Measurements from ENCODE around the gene NUDT21.

Gene NUDT21

DNA sequence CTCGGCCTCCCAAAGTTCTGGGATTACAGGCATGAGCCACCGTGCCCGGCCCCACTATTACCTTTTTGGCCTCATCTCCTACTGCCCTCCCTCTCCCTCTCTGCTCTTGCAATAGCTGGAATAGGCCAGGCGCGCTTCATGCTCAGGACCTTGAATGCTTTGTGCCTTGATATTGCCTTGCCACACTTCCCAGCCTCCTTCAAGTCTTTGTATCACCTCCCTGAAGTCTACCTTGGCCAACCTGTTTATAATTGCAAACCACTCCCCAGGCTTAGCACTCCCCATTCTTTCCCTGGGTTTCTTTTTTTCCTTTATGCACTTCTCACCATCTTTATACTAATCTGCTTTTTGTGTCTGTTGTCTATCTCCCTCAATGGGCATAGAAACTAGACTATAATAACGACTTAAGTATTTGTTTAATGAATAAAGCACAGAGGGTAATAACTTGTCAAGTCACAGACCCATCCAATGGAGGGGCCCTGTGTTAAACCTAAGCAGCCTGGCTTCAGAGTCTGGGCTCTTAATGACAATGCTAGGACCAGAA, 6.9 kb upstream of the NUDT21 start:
- peaks cover 15% of the 10 kb centered on the region; the same call in 1 of the 2 replicates for H3K36me3 ChIP-seq (ENCODE audit: insufficient read depth, low read length)
- no peak for TF ChIP-seq EZH2phosphoT487 (IDR thresholded peaks at IDR 0.05; ENCODE audit: borderline replicate concordance)
- TF ChIP-seq, protein P1, sequence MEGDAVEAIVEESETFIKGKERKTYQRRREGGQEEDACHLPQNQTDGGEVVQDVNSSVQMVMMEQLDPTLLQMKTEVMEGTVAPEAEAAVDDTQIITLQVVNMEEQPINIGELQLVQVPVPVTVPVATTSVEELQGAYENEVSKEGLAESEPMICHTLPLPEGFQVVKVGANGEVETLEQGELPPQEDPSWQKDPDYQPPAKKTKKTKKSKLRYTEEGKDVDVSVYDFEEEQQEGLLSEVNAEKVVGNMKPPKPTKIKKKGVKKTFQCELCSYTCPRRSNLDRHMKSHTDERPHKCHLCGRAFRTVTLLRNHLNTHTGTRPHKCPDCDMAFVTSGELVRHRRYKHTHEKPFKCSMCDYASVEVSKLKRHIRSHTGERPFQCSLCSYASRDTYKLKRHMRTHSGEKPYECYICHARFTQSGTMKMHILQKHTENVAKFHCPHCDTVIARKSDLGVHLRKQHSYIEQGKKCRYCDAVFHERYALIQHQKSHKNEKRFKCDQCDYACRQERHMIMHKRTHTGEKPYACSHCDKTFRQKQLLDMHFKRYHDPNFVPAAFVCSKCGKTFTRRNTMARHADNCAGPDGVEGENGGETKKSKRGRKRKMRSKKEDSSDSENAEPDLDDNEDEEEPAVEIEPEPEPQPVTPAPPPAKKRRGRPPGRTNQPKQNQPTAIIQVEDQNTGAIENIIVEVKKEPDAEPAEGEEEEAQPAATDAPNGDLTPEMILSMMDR (conservative IDR thresholded peaks at IDR 0.05; ENCODE audit: low read length) = no peak

DNA sequence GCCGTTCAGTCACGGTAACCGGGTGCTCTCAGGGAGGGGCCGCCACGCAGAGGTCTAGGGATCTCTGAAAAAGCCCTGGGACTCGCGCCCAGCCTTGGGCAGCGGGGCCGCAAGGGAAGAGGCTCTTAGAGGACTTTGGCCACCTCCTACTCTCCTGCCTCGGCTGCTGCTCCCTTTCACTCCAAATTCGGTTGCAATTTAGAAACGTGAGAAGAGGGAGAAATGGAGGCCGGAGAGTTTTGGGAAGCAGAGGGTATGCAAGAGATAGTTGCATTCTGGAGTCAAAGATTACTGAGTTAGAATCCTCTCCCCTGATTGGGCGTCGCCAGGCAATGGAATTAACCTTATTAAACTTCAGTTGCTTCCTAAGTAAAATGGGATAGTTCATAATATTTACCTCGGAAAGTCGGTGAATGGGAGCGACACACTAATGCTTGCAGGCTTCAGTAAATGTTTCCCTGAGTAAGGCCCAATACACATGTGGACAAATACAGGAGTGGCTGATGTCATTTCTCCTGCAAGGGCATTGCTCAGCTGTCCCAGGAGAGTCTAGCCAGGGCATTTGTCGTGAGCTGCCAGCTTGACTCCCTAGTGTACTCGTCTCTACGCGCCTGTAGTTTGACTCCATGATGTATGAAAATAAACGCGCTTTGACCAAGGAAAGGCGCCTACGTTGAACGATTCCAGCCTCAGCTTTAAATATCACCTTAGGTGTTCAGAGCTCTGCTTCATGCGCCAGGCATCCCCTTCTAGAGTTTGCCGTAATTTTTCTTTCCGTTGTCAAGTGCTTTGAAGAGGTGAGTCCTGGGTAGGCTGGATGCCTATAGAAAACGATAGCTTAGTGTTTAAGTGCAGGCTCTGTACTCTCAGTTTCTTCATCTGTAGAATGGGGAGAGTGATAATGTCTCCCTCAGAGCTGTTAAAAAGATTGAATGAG, 889 bp upstream of the NUDT21 start:
- H4K20me1 ChIP-seq (ENCODE audit: insufficient read depth, low read length, poor library complexity, severe bottlenecking) = peaks cover 44% of the 10 kb centered on the region

More for the DNA sequence above, 6.9 kb upstream of the NUDT21 start:
- Histone ChIP-seq H4K20me1 (ENCODE audit: insufficient read depth, low read length, poor library complexity, severe bottlenecking) (peaks cover 4% of the 10 kb centered on the region), H3K27me3 (ENCODE audit: insufficient read depth, low read length, poor library complexity, severe bottlenecking) (no peaks in the 10 kb centered on the region), H3K9me2 (replicated peaks; ENCODE audit: low read depth, low read length) (no peaks in the 10 kb centered on the region), H3K9ac (ENCODE audit: low read depth, low read length, poor library complexity, severe bottlenecking) (no peak overlapping the region), H3K9me3 (ENCODE audit: insufficient read depth, low read depth, low read length) (no peaks in the 10 kb centered on the region), H3K4me3 (ENCODE audit: low read length, poor library complexity, severe bottlenecking) (no peak overlapping the region), H3K4me2 (ENCODE audit: low read depth, low read length, poor library complexity, severe bottlenecking) (no peak overlapping the region), H3K79me2 (ENCODE audit: insufficient read depth, low read length) (peaks cover 16% of the 10 kb centered on the region), H2AFZ (ENCODE audit: low read length) (no peak overlapping the region), H3F3A (ENCODE audit: low read depth) (no peaks in the 10 kb centered on the region), H3K4me1 (ENCODE audit: insufficient read depth, low read length, poor library complexity, severe bottlenecking) (peaks cover 8% of the 10 kb centered on the region)

DNA sequence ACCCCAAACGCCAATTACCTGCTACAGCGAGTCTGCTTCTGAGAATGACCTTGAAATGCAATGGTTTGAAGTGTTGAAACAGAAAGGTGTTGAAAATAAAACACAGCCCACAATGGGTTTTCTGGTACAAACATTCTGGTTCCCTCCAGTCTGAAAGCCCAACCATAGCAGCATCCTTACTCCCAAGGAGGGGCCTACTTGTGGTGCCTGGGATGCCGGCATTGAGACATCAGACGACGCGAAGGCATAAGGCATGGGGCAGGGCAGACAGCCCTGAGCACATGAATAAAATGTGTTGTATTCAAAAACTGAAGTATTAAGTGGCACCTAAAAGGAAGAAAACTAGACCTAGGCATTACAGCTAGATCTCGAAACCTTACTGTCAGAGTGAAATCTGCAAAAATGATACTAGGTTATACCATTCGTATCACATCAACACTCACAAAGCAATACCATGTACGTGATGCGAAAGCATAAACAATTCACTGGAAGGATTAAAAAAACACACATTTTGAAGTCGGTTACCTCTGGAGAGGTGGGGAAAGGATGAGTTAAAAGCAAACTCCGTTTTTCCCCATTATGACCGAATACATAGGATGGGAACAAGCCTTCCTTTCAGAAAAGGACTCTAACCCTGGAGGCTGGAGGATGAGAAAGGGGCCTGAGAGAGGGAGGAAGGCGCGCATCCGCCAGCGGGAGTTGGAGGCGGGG, 702 bp downstream of the NUDT21 start:
- H3K79me2 ChIP-seq (ENCODE audit: insufficient read depth, low read length) = peaks cover 90% of the 10 kb centered on the region
- no peaks in the 10 kb centered on the region for H3K9me2 ChIP-seq (replicated peaks; ENCODE audit: low read depth, low read length)
- peak overlapping the region; percentile 88 for H3K9ac ChIP-seq (ENCODE audit: low read depth, low read length, poor library complexity, severe bottlenecking)
- H3K4me3 ChIP-seq (ENCODE audit: low read length, poor library complexity, severe bottlenecking) = peak overlapping the region; percentile 87
- TF ChIP-seq, protein P1 (conservative IDR thresholded peaks at IDR 0.05; ENCODE audit: low read length) = no peak
- peak overlapping the region; percentile 96 for H3K4me2 ChIP-seq (ENCODE audit: low read depth, low read length, poor library complexity, severe bottlenecking)
- no peaks in the 10 kb centered on the region for H3F3A ChIP-seq (ENCODE audit: low read depth)
- peaks cover 62% of the 10 kb centered on the region for H3K4me1 ChIP-seq (ENCODE audit: insufficient read depth, low read length, poor library complexity, severe bottlenecking)
- H3K9me3 ChIP-seq (ENCODE audit: insufficient read depth, low read depth, low read length) = no peaks in the 10 kb centered on the region
- no peaks in the 10 kb centered on the region for H3K27me3 ChIP-seq (ENCODE audit: insufficient read depth, low read length, poor library complexity, severe bottlenecking)
- H2AFZ ChIP-seq (ENCODE audit: low read length) = peak overlapping the region; percentile 84
- peaks cover 58% of the 10 kb centered on the region for H4K20me1 ChIP-seq (ENCODE audit: insufficient read depth, low read length, poor library complexity, severe bottlenecking)
- H3K36me3 ChIP-seq (ENCODE audit: insufficient read depth, low read length) = peaks cover 15% of the 10 kb centered on the region; the same call in 1 of the 2 replicates

More for the DNA sequence above, 889 bp upstream of the NUDT21 start:
- H3K27me3 ChIP-seq (ENCODE audit: insufficient read depth, low read length, poor library complexity, severe bottlenecking) = no peaks in the 10 kb centered on the region
- H3F3A ChIP-seq (ENCODE audit: low read depth) = no peaks in the 10 kb centered on the region
- H3K79me2 ChIP-seq (ENCODE audit: insufficient read depth, low read length) = peaks cover 74% of the 10 kb centered on the region
- H3K9ac ChIP-seq (ENCODE audit: low read depth, low read length, poor library complexity, severe bottlenecking) = peak overlapping the region; percentile 78
- H3K4me1 ChIP-seq (ENCODE audit: insufficient read depth, low read length, poor library complexity, severe bottlenecking) = peaks cover 48% of the 10 kb centered on the region
- H3K4me3 ChIP-seq (ENCODE audit: low read length, poor library complexity, severe bottlenecking) = peak overlapping the region; percentile 87
- H3K9me3 ChIP-seq (ENCODE audit: insufficient read depth, low read depth, low read length) = no peaks in the 10 kb centered on the region
- TF ChIP-seq, protein P1 (conservative IDR thresholded peaks at IDR 0.05; ENCODE audit: low read length) = no peak
- no peak for TF ChIP-seq EZH2phosphoT487 (IDR thresholded peaks at IDR 0.05; ENCODE audit: borderline replicate concordance)
- H3K36me3 ChIP-seq (ENCODE audit: insufficient read depth, low read length) = peaks cover under 1% of the 10 kb centered on the region; the same call in 1 of the 2 replicates
- H3K4me2 ChIP-seq (ENCODE audit: low read depth, low read length, poor library complexity, severe bottlenecking) = peak overlapping the region; percentile 90
- H2AFZ ChIP-seq (ENCODE audit: low read length) = peak overlapping the region; percentile 79
- H3K9me2 ChIP-seq (replicated peaks; ENCODE audit: low read depth, low read length) = no peaks in the 10 kb centered on the region

All from Loucy (cell line).